AG10803 (cell line): ENCODE data around the gene SPATA22.
"Not testable (repeated sequence)": the region's sequence is repeated elsewhere in the genome, so short reads cannot be mapped to it uniquely, and the experiment has no call there.

Source experiments
- DNase-seq: peaks from one replicate; pipeline ENCODE4 v3.0.0; 2010; ENCODE audit warnings: low read depth
- H3K4me3 ChIP-seq: 2 replicates; pipeline ENCODE4 v1.5.1; 2011; ENCODE audit warnings: mild to moderate bottlenecking, low read length, control low read depth
- CTCF ChIP-seq: conservative IDR thresholded peaks from 2 replicates; pipeline ENCODE4 v1.5.1; 2011; ENCODE audit warnings: mild to moderate bottlenecking, low read length, control low read depth, inconsistent platforms

Gene SPATA22

DNA sequence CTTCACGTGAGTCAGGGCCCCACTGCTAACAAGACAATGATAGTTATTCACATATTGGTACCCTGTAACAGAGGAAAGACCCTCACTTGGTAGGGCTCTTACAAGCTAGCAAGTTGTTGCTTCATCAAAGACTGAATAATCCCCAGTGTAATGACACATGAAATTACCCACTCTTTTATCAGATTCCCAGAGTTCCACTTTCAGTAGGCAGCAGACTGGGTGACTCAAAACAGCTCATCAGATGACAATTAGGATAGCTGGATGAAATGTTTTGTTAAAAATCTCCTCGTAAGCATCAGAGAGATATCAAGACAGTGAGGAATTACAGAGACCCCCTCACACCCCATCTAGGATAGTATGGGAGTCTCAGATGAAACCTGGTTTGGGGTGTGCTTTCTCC lies 31.2 kb downstream of the SPATA22 start:
- TF ChIP-seq CTCF = no peak
- DNase-seq = no peak
- H3K4me3 ChIP-seq = no peak overlapping the region

GRCh38 chr17:3438368-3438767 lies 33.3 kb downstream of the SPATA22 start:
- no peak for TF ChIP-seq CTCF
- no peak overlapping the region for H3K4me3 ChIP-seq
- no peak for DNase-seq

- no peak for DNase-seq
- no peak within 1 kb of the TSS for H3K4me3 ChIP-seq
- TF ChIP-seq CTCF = no peak
Measured at GRCh38 chr17:3433741-3434140, 37.9 kb downstream of the SPATA22 start, which contains the start of gene OR1E2. Gene OR1E2, minus strand, starts transcription at chr17:3433841. Its CDS starts 0 bp downstream, at chr17:3433841.

GRCh38 chr17:3433215-3433614 lies 38.4 kb downstream of the SPATA22 start:
- not testable (repeated sequence) for DNase-seq, H3K4me3 ChIP-seq

- no peak for DNase-seq
- no peak overlapping the region for H3K4me3 ChIP-seq
- TF ChIP-seq CTCF = no peak
Measured at GRCh38 chr17:3418222-3418621, 53.4 kb downstream of the SPATA22 start.

- DNase-seq = no peak
- no peak overlapping the region for H3K4me3 ChIP-seq
- TF ChIP-seq CTCF = no peak
Measured at GRCh38 chr17:3415610-3416009, 56.0 kb downstream of the SPATA22 start.

DNA sequence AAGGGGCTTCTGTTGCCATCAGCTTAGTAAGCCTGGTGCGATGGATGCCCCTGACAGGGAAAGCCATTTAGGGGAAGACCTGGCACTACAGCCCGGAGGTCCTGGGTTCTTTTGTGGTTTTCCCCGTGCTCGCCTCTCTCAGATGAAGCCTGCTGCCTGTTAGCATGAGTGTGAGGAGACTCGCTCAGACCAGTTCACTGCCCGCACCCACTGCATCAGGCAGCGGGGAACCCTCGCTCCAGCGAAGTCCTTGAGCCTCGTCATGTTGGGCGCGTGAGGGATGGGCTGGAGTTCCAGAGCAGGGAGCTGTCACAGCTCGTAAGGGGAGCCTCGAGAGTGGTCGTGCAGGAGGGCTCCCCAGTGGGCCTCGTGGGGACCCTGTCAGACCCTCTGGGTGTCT lies 59.4 kb downstream of the SPATA22 start:
- H3K4me3 ChIP-seq, DNase-seq: not testable (repeated sequence)

- no peak for DNase-seq
- TF ChIP-seq CTCF = no peak
- no peak within 1 kb of the TSS for H3K4me3 ChIP-seq
Measured at GRCh38 chr17:3411070-3411469, 60.5 kb downstream of the SPATA22 start, which contains the start of gene OR3A3. Gene OR3A3, plus strand, starts transcription at chr17:3411370.

- not testable (repeated sequence) for H3K4me3 ChIP-seq, DNase-seq
Measured at GRCh38 chr17:3403856-3404255, 67.8 kb downstream of the SPATA22 start.
